OCI-M2 (cell line): ENCODE data around the gene ARL15.
"Not testable (repeated sequence)": the region's sequence is repeated elsewhere in the genome, so short reads cannot be mapped to it uniquely, and the experiment has no call there.

Experiments used
- DNase-seq: peaks from one replicate; lab custom pipeline; 2025; ENCODE audit not compliant: unreplicated experiment; lab: John Stamatoyannopoulos, UW

The ARL15 gene

GRCh38 chr5:53871050-53871449 is 439.3 kb downstream of the ARL15 start:
- no peak for DNase-seq

GRCh38 chr5:53858700-53859456 is 451.5 kb downstream of the ARL15 start:
- no peak for DNase-seq

- no peak for DNase-seq
Observed at GRCh38 chr5:53856506-53856905, 453.9 kb downstream of the ARL15 start.

- not testable (repeated sequence) for DNase-seq
Observed at GRCh38 chr5:53836851-53837430, 473.4 kb downstream of the ARL15 start.

GRCh38 chr5:53834500-53834899 is 475.9 kb downstream of the ARL15 start:
- no peak for DNase-seq
